Muscle of arm (tissue), 12 donors: ENCODE measurements around the gene PTPRN2. TPM values are rescaled to one million over a fixed set of nuclear protein-coding genes. Genes with fewer than 3 reads are reported as not detected.

ENCODE experiments used
- DNase-seq: peaks from one replicate; pipeline ENCODE4 v3.0.0-alpha.2; 2013
- polyA plus RNA-seq, 12 donors: library from polyadenylated mRNA; unstranded; fragments of 120-200 nt; gene quantifications; one replicate each; pipeline ENCODE4 v1.2.1, GENCODE V29; 2013; ENCODE audit not compliant: insufficient read length in 12 of 12

PTPRN2 gene
- polyA plus RNA-seq, 12 donors, result 1.6 to 8.7 (median 2.3) TPM; not detected in 1

DNA sequence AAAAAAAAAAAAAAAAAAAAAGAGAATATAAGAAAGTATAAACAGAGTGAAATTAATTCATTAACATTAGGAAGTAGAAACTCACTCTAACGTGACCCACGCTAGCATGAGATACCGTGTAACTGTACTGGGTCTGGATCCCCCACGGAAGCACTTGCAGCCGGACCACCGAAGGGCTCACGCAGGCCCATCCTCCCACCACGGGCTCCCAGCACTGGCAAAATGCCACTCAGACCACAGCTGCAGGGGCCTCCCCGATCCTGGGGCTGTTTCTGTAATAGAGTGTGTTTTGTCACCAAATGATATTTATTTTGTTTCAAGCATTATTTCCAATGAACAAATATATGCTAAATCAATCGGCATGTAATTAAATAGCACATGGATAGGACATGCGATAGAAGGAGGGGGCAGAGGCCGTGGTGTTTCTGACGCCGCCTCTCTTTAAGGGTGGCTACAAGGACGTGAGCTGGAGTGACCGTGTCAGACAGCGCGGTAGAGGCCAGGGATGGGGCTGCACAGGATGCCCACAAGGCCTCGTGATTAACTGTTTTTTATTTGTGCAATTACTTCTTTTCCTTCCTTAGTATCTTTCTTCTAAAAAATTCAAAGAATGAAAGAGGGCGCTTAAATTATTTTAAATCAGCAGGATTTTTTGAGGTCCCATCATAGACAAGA, 568.5 kb downstream of the PTPRN2 start:
- DNase-seq, result peak; percentile 25

DNA sequence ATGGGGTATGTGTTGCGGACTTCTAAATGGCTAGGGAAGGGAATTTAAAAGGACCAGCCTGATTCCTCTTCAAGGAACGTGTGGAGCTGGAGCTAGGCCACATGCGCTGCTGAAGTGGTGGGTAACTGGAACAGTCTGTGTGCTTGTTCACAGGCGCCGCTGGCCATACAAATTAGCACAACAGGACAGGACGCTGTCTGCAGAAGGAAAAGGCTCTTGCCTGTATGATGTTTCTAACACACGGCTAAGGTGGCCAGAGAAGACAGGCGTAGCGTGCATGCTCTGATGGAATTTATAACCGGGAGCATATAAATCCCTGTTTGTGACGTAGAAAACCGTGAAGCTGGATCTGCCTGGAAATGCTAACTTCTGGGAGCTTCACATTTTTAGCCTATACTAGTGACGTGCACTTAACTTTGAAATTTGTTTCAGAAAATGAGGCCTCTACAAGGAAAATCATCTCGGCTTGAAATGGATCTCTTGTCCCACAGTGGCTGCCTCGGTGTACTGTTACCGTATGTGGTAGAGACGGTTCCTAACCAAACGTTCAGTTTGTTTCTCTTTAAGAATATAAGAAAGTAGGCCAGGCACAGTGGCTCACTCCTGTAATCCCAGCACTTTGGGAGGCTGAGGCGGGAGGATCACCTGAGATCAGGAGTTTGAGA, 569.4 kb downstream of the PTPRN2 start:
- DNase-seq, result peak; percentile 13

DNA sequence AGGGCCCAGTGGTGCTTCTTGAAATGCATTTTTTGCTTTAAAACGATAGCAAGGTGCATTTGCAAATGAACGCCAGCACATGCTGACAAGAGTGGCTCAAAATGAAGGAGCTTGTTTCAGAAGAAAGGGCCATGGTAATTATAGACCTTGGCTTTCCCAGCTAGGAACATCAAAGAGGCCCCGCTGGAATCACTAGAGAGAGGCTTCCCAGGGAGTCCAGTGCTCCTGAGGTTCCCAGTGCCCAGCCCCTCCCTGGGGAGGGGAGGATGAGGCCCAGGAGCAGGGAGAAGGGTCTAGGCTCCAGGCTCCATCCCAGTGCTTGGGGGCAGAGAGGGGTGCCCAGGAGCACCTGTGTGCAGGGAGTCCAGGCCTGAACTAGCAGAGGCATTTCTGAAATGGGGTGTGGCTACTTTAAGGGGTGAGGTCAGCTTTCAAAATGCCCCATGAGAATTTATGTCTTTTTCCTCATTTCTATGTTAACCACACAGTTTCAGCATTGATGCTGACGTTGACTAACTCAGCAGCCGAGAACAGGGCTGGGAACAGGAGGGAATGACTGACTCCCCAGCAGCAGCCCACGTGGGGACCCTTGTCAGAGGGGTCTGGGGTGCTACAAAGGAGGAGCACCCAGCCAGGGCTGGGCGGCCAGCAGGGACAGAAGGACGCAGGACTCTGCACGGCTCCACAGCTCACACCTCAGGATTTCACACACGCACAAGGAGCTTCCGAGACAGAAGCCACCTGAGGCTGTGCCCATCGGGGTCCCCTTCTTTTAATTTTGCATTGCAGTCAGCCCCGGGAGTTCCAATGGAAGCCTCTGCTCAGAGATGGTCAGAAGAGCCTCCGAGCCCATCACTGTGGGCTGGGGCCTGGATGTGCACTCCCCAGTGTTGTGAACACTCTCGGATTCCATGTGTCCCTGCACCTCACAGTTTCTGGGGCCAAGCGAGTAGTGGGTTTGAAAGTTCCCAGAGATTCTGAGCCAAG, 570.2 kb downstream of the PTPRN2 start:
- DNase-seq, result peak; percentile 11

- DNase-seq, result peak; percentile 48
These were observed 571.2 kb downstream of the PTPRN2 start for GRCh38 chr7:158016180-158017097.

DNA sequence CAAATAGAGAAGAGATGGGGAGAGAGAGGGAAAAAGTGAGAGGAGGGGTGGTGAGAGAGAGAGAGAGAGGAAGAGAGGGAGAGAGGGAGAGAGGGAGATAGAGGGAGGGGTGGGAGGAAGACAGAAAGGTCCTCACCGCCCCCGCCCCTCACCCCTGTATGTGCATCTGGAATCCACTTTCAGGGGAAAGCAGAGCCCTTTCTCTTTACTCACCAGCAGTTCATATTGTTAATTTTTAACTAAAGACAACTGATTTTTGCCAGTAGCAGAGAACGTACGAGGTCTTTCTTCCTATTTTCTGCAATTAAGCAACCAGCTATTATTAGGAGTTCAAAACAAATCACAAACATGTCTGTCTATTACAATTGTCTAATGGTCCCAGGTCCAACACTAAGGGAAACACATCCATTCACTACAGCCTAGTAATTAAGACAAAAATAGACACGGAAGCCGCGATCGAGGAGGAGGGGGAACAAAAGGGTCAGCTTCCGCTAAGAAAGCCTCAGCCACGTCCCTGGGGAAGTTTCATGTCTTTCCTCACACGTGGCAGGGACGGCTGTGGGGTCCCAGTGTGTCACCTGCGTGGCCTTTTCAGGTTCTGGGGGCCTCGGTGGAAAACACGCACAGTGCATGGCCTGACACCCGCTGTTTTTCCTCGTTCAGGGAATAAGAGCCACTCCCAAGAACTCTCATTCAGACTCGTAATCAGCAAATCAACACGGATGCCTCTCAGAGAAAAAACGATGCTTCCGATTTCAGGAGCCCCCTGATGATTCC, 572.0 kb downstream of the PTPRN2 start:
- DNase-seq, result peak; percentile 16

DNA sequence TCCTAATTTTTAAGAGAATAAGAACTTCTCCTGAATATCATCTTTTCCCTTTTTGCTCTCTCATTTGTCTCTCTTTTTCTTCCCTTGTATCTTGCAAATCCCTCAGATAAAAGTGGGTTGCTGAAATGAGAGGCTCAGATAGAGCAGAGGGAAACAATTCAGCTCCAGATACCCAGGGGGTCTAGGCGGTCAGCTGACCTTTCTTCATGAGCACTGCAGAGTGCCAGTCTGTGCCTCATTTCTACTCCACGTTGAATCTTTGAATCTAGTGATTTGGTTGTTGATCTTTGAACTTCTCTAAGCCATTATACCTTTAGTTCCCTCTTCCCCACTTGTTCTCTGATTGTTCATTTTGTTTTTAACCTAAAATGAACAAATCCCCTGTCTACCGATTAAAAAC, 572.6 kb downstream of the PTPRN2 start:
- DNase-seq, result no peak

- no peak for DNase-seq
These were observed 574.4 kb downstream of the PTPRN2 start for GRCh38 chr7:158013085-158013668.

DNA sequence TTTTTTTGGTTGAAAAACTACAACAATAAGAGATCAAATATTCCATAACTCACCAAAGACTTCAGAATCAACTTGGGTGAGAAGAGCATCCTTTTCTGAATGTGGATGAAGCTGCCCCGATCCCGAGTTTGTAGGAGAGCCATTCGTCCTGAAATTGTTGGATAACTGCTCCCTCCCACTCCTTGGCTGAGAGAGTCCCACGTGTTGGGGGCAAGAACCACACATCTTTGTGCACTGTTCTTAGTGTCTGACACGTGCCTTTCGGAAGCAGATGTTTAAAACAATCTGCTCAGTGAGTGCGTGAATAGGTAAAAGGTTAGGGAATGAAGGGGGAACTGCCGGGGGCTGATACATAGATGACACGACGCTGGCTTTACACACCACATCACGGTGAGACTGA, 575.7 kb downstream of the PTPRN2 start:
- no peak for DNase-seq

GRCh38 chr7:158010961-158011693, 576.5 kb downstream of the PTPRN2 start:
- DNase-seq, result peak; percentile 9

GRCh38 chr7:158009886-158010285, 577.7 kb downstream of the PTPRN2 start:
- DNase-seq, result no peak

- DNase-seq, result no peak
These were observed 579.4 kb downstream of the PTPRN2 start for GRCh38 chr7:158008267-158008666.

DNA sequence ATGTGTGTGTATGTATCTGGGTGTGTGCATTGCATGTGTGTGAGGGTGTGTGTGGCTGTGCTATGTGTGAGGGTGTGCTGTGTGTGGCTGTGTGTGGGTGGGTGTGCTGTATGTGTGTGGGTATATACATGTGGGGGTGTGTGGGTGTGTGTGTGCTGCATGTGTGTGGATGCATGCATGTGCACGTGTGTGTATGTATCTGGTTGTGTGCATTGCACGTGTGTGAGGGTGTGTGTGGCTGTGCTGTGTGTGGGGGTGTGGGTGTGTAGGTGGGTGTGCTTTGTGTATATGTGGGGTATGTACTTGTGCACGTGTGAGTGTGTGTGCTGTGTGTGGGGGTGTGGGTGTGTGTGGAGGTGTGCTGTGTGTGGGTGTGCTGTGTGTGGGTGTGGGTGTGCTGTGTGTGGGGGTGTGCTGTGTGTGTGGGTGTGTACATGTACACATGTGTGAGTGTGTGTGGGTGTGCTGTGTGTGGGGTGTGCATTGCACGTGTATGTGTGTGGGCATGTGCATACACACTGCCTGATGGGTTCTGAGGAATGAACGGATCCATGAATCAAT, 579.8 kb downstream of the PTPRN2 start:
- DNase-seq, result no peak

DNA sequence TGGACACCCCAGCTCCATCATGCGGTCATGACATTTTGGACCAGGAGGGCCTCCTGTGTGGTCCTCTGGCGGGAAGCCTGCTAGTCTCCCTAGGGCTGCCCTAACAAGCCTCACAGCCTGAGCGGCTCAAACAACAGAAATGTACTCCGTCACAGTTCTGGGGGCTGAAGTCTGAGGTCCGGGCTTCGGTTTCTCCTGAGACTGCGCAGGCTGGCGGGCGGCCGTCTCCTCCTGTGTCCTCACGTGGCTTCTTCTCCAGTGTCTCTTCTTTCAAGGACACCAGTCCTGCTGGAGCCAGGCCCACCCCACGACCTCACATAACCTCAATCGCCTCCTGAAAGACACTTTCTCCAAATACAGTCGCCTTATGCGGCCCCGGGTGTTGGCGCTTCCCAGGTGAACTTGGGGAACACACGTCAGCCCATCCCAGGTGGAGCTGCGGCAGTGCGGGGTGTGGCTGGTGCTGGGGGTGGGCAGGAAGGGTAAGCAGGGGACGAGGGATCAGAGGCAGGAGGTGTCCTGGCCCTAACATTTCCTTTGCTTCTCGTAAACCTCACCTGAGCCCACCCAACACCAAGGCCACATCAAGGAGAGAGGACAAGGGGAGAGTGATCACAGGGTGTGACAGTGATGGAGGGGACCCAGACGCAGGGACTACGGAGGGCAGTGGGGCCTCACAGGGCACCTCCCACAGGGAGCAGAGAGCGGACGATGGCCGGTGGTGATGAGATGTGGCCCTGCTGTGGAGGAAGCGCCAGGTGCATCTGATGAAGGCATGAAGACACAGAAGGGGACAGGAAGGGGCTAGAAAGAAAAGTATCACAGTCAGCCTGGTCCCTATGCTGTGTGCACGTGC, 580.6 kb downstream of the PTPRN2 start:
- no peak for DNase-seq

GRCh38 chr7:158005531-158005930, 582.1 kb downstream of the PTPRN2 start:
- DNase-seq, result no peak

- no peak for DNase-seq
These were observed 583.5 kb downstream of the PTPRN2 start for GRCh38 chr7:158004123-158004490.

DNA sequence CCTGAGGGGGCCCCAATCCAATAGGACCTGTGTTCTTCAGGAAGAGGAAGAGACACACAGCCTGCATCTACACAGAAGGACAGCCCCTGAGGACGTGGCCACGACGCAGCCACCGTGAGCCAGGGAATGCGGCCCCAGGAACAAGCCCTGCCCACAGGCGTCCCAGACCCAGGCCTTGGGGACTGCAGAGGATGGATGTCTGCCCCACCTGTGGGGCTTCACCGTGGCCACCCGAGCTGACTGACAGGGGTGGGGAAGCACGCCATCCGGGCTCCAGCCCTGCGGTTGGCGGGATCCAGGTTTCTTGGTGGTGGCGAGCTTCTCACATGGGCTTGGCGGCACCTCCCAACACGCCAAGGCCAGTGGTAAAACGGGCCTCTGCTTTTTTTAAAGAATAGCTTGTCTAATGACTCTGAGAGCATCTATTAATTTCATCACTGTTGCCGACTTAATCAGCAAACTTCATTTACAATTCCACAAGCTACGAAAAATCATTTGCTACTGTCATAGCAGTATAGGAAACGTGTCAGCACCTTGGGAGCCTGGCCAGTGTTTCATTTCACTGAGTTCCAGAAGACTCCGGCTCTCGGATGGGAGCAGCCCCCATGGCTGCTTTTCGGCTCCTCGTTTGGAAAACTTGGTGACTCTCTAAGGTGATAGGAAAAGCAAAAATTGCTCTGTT, 584.0 kb downstream of the PTPRN2 start:
- no peak for DNase-seq

- no peak for DNase-seq
These were observed 585.0 kb downstream of the PTPRN2 start for GRCh38 chr7:158002486-158003080.
